NCI-H2081 (cell line): Measurements from ENCODE around the gene RUSF1.
"Not testable (repeated sequence)": the region's sequence is repeated elsewhere in the genome, so short reads cannot be mapped to it uniquely, and the experiment has no call there.

ENCODE experiments used
- DNase-seq, 2 experiments: peaks; one replicate each; lab custom pipeline; 2025; lab: John Stamatoyannopoulos, UW

The RUSF1 gene

DNA sequence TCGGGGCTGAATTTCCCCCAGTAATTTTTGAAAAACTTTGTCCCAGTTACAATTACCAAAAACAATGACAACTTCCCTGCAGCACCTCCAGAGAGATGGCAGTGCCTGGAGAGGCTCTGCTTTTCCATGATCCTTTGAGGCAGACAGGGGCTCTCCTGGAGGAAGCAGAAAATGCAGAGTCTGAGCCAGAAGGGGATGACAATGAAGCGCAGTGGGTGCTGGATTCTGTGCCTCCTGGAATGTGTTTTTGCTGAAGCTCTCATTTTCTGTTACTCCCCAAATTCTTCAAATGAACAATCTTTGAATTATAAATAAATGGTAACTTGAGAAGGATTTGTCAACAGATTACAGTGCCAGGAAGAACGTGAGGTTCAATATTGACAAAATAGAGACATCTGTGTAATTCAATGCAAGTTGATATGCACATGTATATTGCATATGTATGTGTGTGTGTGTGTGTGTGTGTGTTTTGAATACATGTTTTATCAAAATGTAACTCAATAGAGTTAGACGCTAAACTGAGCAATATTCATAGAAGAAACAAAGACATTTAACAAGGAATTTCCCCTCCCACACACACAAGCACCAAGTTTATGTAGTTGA lies 9.7 kb upstream of the RUSF1 start:
- no peak for DNase-seq

DNA sequence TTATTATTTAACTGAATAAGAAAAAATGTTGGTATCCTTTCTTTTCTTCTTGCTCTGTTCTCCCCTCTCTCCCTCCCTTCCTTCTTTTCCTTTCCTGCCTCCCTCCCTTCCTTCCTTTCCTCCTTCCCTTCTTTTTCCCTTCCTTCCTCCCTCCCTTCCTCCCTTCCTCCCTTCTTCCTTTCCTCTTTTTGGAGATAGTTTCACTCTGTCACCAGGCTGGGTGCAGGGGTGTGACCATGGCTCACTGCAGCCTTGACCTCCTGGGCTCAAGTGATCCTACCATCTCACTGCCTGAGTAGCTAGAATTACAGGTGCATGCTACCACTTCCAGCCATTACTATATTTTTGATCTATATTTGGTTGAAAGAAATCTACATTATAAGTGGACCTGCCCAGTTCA lies 5.7 kb upstream of the RUSF1 start:
- no peak for DNase-seq

DNA sequence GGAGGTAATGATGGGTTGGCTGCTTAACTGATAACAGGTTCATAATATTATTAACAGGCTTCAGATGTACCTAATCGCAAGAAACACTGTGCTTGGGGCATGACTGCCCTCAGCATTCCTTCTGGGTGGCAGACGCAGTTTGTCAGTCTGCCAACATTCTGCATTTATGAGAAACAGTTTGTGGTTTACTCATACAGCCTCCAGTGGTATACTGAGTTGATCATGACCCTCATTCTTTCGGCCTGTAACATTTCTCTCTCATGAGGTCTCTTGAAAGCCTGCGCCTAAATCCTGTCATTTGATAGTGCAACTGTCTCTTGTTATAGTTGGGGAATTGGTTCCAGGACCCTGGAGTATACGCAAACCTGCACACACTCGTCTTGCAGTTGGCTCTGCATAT lies 4.9 kb upstream of the RUSF1 start:
- DNase-seq = no peak

DNA sequence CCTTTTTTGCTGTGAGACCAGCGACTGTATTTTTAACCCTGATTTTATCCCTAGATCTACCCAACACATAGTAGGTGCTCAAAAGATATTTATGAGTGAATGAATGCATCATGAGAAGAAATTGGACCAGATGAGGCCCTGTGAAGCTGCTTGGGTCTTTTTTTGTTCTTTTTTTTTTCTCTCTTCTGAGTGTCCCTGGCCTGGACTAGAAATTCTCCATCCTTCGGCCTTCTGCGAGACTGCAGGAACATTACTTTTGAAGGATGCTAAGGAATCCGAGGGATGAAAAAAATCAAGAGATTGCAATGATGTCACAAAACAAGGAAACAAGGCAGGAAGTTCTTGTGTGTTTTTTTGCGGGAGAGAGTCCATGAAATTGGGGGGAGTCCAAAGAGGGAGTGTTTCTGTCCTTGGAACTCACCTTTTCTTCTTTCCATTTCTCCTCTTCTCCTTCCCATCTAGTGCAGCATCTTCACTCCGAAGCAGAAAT lies 560 bp upstream of the RUSF1 start:
- DNase-seq = no peak

DNA sequence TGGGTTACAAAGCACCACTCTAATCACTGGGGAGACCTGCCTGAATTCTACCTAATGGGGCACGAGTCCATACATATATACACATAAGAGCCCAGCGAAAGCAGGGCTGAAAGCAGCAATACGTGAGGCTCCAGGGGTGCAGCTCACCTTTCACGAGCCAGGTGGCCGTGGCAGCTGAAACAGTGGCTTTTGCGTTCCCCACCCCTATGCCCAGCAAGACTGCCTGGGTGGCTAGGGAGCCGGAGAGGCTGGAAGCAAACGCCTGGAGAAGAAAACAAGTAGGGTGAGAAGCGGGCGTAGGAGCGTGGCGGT lies 618 bp downstream of the RUSF1 start:
- DNase-seq = peak in 1 of 2 experiments; percentile 16

DNA sequence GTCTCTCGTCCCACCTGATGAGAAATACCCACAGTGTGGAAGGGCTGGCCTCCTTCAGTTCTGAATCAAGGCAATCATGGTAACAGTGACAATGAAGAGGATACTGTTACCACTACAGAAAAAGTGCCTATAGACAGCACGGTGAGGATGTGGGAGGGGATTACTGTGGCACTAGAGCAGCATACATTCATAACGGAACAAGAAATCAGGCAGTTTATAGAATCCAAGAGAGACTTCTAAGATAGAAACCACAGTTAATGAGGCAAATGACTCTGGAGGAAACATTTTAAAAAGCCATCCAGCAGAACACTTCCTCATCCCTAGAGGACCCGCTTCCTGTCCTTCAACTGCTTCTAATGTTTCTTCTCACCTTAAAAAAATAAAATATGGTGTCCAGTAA lies 2.7 kb downstream of the RUSF1 start:
- no peak for DNase-seq

DNA sequence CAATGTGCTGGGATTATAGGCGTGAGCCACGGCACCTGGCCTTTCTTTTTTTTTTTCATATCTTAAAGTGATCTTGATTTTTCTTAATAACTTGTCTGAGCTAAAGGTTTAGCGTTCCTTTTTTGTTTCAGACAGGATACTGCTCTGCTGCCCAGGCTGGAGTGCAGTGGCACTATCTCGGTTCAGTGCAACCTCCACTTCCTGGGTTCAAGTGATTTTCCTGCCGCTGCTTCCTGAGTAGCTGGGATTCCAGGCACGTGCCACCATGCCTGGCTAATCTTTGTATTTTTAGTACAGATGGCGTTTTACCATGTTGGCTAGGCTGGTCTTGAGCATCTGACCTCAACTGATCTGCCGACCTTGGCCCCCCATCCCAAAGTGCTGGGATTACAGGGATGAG lies 4.0 kb downstream of the RUSF1 start:
- DNase-seq = no peak

DNA sequence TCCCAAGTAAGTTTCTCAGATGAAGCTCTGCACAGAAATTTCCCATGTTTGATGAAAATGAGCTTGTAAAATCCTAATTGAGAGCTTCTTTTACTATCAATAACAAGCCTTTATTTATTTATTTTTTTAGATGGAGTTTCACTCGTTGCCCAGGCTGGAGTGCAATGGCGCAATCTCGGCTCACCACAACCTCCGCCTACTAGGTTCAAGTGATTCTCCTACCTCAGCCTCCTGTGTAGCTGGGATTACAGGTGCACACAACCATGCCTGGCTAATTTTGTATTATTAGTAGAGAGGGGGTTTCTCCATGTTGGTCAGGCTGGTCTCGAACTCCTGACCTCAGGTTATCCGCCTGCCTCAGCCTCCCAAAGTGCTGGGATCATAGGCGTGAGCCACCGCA lies 4.6 kb downstream of the RUSF1 start:
- not testable (repeated sequence) for DNase-seq

DNA sequence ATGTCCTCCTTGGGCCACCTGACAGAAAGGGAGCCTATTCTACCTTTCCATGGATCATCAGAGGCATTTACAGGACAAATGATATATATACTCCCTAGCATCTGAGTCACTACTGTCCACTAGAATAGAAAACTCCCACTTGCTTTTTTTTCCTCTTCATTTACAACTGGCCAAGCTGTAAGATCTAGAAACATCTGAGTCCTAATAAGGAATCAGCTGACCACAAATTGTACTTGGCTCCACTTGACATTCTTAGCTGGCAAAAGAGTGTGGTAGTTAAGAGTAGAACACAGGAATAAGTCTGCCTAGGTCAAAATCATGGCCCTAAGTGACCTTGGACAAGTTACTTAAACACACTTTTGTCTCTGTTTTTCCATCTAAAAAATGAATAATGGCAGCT lies 5.2 kb downstream of the RUSF1 start:
- no peak for DNase-seq

DNA sequence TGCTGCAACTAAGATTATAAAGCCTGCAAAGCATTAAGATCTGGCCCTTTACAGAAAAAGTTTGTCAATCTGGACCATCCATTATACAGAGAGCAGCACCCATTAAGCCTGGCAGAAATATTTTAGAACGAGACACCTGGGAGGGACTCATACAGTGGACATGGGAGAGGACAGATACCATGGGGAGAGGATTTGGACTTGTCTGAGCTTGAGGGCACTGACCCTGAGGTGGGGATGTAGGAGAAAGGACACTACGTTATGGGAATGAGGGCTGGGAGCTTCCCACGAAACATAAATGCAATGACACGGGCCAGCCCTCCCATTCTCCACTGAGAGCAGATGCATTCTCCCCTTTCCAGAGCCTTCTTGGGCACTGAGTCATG lies 6.2 kb downstream of the RUSF1 start:
- DNase-seq = no peak

DNA sequence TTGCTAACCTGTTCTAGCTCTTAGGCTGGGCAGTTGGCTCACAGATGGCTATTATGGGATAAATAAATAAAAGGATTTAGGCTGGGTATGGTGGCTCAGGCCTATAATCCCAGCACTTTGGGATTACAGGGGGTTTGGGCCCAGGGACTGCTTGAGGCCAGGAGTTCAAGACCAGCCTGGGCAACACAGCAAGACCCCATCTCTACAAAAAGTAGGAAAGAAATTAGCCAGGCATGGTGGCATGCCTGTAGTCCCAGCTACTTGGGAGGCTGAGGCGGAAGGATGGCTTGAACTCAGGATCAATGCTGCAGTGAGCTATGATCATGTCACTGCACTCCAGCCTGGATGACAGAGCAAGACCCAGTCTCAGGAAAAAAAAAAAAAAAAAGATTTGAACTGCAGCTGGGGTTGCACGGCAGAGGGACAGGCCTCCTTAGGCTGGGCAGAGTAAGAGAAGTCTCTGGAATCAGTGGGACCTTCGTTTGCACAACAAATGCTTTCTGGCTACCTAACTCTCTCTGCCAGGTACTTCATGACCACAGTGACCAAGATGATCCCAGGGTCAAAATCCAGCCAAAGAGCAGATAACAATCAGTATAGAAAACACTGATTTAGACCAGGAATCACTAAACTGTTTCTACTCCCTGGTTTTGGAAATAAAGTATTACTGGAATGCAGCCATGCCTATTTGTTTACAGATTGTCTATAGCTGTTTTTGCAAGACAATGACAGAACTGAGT lies 6.8 kb downstream of the RUSF1 start:
- DNase-seq = no peak

DNA sequence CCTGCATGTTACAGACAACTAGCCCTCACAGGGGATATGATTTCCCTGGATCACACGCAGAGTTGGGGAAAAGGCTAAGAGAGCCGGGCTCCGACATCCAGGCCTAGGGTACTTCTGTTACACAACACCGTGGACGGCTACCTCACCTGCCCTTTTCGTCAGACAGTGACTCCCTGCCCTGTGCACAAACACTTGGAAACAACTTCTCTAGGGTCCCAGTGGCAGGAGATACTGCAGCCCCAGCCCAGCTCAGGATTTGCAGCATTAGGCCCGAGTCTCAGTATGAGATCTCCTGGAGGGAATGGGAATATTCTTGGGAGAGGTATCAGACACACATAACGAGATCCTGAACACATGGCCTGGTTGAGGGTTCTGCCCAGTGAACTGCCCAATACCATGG lies 8.3 kb downstream of the RUSF1 start:
- no peak for DNase-seq

DNA sequence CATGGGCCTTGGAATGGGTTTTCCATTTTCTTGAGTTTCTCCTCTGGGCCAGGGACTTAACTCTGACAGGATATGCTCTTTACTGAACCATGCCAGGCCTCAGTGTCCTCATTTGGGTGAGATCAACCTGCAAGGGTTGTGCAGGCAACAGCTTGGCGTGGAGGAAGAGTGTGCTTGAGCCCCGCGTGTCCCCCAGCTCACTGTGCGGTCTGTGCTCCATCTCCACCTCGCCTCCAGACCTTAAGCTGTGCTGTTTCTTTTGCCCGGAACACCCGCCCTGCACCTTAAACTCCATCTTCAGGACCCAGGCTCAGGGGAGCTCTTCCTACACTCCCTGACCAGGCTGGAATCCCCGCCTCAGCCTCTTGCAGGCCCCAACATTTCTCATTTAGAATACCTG lies 9.7 kb downstream of the RUSF1 start:
- DNase-seq = no peak

DNA sequence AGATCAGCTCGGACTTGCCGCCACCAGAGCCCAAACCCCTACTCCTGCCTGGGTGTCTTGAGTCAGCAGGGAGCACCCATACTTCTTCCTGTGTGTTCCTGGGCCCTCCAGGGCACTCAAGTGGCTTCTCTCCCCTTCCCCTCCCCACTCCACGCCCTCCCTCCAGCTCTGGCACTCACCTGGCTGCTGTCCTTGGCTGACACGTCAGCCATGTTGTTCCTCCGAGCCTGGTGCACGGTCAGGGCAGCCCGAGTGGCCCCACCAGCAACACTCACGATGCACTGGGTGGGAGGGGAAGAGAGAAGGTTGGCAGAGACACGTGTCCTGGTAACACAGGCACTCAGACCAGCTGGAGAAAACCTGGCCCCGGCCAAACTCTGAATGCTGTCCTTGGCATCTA lies 11.5 kb downstream of the RUSF1 start:
- DNase-seq = no peak

DNA sequence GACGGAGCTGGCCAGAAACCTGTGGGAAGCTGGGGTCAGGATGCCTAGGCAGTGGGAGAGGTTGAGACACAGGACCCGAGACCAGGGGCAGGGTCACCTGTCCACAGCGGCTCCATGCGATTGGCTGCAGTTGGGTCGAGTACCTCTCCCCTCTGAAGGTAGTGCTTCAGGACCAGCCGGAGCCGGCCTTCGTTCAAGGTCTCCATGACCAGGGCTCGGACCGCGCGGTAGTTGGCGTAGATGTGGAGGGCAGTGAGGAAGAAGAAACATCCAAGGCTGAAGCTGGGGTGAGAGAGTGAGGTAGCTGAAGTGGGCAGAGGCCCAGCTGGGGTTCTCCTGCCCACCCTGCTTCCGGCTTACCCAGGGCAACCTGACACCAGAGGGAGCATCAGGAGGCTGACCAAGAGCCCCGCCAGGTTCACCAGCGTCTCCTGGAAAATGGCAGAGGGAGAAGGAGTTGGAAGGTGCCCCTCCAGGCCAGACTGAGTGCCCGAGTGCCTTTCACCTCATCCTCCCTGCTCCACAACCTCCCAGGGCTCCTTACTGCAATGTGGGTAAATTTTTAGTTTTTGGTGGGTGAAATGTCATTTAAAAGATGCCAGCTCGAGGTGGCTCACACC lies 14.6 kb downstream of the RUSF1 start:
- DNase-seq = no peak

DNA sequence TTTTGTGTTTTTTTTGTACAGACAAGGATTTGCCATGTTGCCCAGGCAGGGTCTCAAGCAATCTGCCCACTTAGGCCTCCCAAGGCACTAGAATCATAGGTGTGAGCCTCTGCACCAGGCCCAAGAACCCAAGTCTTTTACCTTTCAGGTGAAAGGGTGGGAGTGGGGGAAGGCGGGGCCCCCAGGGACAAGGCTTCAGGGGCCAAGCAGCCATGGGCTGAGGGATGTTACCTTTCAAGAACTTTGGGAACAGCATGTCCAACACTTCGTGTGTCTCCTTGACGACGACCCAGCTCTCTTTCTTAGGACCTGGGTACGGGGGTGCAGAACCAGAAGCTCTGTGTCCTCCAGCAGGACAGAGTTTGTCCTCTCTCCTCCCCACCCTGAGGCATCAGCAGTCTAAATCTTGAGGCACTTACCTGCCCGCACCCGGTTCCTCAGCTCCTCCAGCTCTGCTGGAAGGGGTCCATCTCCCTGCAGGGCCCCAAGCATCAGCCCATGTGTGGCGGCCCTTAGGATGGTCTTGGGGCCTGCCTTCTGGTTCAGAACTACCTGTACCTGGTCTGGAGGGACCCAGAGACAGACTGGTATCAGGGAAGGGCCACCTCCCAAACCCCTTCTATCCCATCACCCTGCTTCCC lies 16.3 kb downstream of the RUSF1 start:
- DNase-seq = no peak

DNA sequence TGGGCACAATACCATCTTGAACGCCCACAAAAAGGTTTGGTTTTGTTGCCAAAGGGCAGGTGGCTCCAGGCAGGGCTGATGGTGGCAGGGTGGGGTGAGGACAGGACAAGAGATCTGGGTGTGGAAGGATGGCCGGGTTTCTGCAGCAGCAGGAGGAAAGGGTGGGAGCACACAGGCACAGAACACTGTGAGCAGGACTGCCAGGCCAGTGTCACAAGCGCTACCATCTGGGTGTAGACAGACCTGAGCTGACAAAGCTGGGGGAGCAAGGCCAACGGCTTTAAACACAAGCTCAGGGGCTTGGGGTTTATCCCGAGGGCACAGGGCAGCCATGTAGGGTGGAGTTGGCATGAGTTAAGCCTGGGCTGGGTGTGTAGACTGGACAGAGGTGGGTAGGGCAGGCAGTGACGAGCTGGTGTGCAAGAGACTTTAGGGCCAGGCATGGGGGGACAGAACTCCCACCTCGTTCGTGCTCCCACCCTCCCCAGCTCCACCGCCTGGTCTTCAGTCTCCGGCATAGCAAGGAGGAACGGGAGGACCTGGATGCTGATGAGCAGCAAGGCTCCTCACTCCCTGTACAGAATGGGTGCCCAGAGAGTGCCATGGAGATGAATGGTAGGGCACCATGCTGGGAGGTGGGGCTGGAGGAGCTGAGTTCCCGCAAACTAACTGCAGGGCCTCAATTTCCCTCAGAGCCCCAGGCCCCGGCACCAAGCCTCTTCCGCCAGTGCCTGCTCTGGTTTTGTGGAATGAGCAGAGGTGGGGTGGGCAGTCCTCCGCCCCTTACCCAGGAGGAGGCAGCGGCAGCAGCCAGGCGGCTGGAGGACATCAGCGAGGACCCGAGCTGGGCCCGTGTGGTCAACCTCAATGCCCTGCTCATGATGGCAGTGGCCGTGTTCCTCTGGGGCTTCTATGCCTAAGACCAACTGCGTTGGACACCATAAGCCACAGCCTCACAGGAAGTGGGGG lies 18.3 kb downstream of the RUSF1 start:
- DNase-seq = no peak

DNA sequence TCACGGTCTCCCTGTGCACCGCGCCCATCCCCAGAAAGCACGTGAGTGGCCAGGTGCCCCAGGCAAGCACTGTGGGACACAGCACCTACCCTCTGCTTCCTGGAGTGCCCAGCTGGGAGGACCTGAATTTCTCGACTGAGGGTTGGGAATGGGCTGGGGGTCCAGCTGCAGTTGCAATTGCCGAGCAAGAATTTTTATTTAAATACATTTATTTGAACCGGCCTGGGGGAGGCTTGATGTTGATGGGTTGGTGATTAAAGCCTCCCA lies 19.0 kb downstream of the RUSF1 start:
- DNase-seq = no peak

DNA sequence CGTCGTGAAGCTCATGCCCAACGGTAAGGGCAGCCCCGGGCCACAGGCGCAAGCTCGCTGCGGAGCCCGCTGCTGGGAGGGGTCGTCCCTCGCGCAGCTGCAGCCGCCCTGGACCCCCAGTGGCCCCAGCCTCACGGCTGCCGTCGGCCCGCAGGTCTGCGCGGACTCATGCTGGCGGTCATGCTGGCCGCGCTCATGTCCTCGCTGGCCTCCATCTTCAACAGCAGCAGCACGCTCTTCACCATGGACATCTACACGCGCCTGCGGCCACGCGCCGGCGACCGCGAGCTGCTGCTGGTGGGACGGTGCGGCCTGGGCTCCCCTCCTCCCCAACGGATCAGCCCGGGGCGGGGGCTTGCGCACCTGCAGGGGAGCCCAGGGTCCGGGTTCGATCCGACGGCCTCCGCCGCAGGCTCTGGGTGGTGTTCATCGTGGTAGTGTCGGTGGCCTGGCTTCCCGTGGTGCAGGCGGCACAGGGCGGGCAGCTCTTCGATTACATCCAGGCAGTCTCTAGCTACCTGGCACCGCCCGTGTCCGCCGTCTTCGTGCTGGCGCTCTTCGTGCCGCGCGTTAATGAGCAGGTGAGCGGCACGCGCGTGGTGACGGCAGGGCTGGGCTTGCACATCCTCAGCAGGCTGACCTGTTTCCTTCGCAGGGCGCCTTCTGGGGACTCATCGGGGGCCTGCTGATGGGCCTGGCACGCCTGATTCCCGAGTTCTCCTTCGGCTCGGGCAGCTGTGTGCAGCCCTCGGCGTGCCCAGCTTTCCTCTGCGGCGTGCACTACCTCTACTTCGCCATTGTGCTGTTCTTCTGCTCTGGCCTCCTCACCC lies 19.5 kb downstream of the RUSF1 start:
- DNase-seq = no peak

DNA sequence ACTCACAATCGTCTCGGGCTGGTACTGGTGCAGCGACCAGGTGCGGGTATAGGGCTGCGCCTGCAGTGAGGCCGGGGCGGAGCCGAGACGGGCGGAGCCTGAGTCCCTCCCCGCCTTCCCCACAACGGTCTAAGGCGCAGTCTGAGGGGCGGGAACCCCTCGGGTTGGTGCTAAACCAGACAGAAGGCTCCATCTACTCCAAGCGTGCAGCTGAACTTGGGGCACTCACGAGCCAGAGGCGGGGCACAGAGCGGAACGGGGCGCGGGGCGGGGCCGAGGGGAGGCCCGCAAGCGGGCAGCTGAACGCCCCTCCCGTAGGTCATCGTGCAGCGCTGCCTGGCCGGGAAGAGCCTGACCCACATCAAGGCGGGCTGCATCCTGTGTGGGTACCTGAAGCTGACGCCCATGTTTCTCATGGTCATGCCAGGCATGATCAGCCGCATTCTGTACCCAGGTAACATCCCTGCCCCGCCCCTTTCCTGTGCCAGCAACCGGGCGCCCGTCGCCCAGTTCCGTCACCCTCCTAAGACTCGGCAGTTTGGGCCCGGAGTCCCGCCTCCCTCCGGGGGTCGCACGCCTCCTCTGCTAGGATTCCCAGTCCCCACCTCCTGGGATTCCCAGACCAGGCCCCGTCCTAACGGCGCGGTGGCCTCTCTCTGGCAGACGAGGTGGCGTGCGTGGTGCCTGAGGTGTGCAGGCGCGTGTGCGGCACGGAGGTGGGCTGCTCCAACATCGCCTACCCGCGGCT lies 20.3 kb downstream of the RUSF1 start:
- DNase-seq = peak; percentile 16 to 32
